ENCODE measurements around the gene GABRE. TPM values are rescaled to one million over a fixed set of nuclear protein-coding genes. Genes with fewer than 3 reads are reported as not detected.

Gene GABRE
- not detected in 2 replicates for polyA plus RNA-seq (2014; cell fraction: cytosol; rRNA removed)
- 0.30 TPM in 1 of 2 replicates, not detected in the other for polyA plus RNA-seq (2014; cell fraction: nucleus; rRNA removed)

- peak; percentile 3 for DNase-seq (ENCODE audit: low spot score)
Measured at GRCh38 chrX:151974336-151975227, at the start of gene GABRE. Gene GABRE, minus strand, starts transcription at chrX:151974676. Its CDS starts 51 bp downstream, at chrX:151974625.

- no peak for DNase-seq (ENCODE audit: low spot score)
Measured at GRCh38 chrX:152020888-152021287, 46.4 kb upstream of the GABRE start.

- DNase-seq (ENCODE audit: low spot score) = no peak
Measured at GRCh38 chrX:151999813-152000212, 25.3 kb upstream of the GABRE start.

GRCh38 chrX:151997539-151997938 lies 23.1 kb upstream of the GABRE start:
- no peak for DNase-seq (ENCODE audit: low spot score)

GRCh38 chrX:151996347-151996746 lies 21.9 kb upstream of the GABRE start:
- DNase-seq (ENCODE audit: low spot score) = no peak

- DNase-seq (ENCODE audit: low spot score) = no peak
Measured at GRCh38 chrX:151994476-151994875, 20.0 kb upstream of the GABRE start.

- DNase-seq (ENCODE audit: low spot score) = no peak
Measured at GRCh38 chrX:151988706-151989299, 14.3 kb upstream of the GABRE start.

GRCh38 chrX:151987108-151987507 lies 12.6 kb upstream of the GABRE start:
- DNase-seq (ENCODE audit: low spot score) = no peak

GRCh38 chrX:151985955-151986354 lies 11.5 kb upstream of the GABRE start:
- no peak for DNase-seq (ENCODE audit: low spot score)

- no peak for DNase-seq (ENCODE audit: low spot score)
Measured at GRCh38 chrX:151985531-151985930, 11.1 kb upstream of the GABRE start.

GRCh38 chrX:151984902-151985301 lies 10.4 kb upstream of the GABRE start:
- no peak for DNase-seq (ENCODE audit: low spot score)

GRCh38 chrX:151984328-151984727 lies 9.9 kb upstream of the GABRE start:
- DNase-seq (ENCODE audit: low spot score) = no peak

- DNase-seq (ENCODE audit: low spot score) = no peak
Measured at GRCh38 chrX:151983186-151983585, 8.7 kb upstream of the GABRE start.

- DNase-seq (ENCODE audit: low spot score) = no peak
Measured at GRCh38 chrX:151982222-151982621, 7.7 kb upstream of the GABRE start.

- DNase-seq (ENCODE audit: low spot score) = no peak
Measured at GRCh38 chrX:151981129-151981528, 6.7 kb upstream of the GABRE start.

GRCh38 chrX:151977923-151978322 lies 3.4 kb upstream of the GABRE start:
- DNase-seq (ENCODE audit: low spot score) = no peak

- DNase-seq (ENCODE audit: low spot score) = no peak
Measured at GRCh38 chrX:151977009-151977408, 2.5 kb upstream of the GABRE start.

- no peak for DNase-seq (ENCODE audit: low spot score)
Measured at GRCh38 chrX:151975736-151976275, 1.3 kb upstream of the GABRE start.

GRCh38 chrX:151975228-151975593 lies 735 bp upstream of the GABRE start:
- DNase-seq (ENCODE audit: low spot score) = no peak

- no peak for DNase-seq (ENCODE audit: low spot score)
Measured at GRCh38 chrX:151973851-151974335, 583 bp downstream of the GABRE start.

GRCh38 chrX:151973060-151973661 lies 1.3 kb downstream of the GABRE start:
- DNase-seq (ENCODE audit: low spot score) = no peak

GRCh38 chrX:151970661-151971060 lies 3.8 kb downstream of the GABRE start:
- no peak for DNase-seq (ENCODE audit: low spot score)

All from SK-N-DZ (cell line).